ACC112 (cell line): ENCODE results near the gene PIR.

Experiments used
- H2AFZ ChIP-seq: fragments of 200-600 bp; sonication (generic); one replicate; pipeline ENCODE4 v1.6.0; 2017; ENCODE audit warnings: antibody characterized with exemption, low read length; ENCODE audit not compliant: unreplicated experiment
- H3K27ac ChIP-seq: fragments of 200-600 bp; sonication (generic); 2 replicates; pipeline ENCODE4 v1.5.1; 2014; ENCODE audit warnings: low read depth, mild to moderate bottlenecking, antibody characterized with exemption, low read length, moderate library complexity
- H3K27me3 ChIP-seq: fragments of 200-600 bp; sonication (generic); 2 replicates; pipeline ENCODE4 v1.6.1; 2014; ENCODE audit warnings: mild to moderate bottlenecking, antibody characterized with exemption, low read length, moderate library complexity, mixed read lengths; ENCODE audit not compliant: insufficient read depth
- H3K36me3 ChIP-seq: fragments of 200-600 bp; sonication (generic); 2 replicates; pipeline ENCODE4 v1.6.1; 2016; ENCODE audit warnings: mild to moderate bottlenecking, antibody characterized with exemption, low read length, moderate library complexity, mixed read lengths; ENCODE audit not compliant: insufficient read depth
- H3K4me1 ChIP-seq: fragments of 200-600 bp; sonication (generic); one replicate; pipeline ENCODE4 v1.6.1; 2016; ENCODE audit warnings: low read length, mixed read lengths; ENCODE audit not compliant: insufficient read depth, unreplicated experiment, control insufficient read depth
- H3K4me3 ChIP-seq: fragments of 200-600 bp; sonication (generic); 2 replicates; pipeline ENCODE4 v1.5.1; 2014; ENCODE audit warnings: mild to moderate bottlenecking, low read depth, low read length
- H3K79me2 ChIP-seq: fragments of 200-600 bp; sonication (generic); one replicate; pipeline ENCODE4 v1.6.0; 2016; ENCODE audit warnings: low read length; ENCODE audit not compliant: control insufficient read depth, unreplicated experiment, insufficient read depth

PIR gene

DNA sequence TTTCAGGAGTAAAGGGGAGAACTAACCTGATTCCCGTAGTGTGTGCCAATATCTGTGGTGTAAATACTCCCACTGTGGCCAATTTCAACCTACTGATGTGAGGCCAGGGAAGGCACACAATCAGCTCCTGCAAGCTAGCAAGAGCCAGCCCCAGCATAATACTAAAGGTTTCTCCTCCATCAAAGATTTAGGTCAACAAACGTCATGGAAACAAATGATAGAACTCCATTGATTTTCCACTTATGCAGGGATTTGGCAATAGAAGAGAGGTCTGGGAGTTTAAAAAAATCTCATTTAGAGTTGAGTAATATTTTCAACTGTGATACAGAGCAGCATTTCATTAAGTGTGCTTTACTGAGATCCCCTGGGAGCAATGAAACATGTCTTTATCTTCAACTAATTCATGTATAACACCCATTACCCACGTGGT is 93.2 kb downstream of the PIR start:
- H3K27ac ChIP-seq, result no peak overlapping the region
- no peaks in the 10 kb centered on the region for H3K79me2 ChIP-seq
- peaks cover 2% of the 10 kb centered on the region for H3K4me1 ChIP-seq
- no peak overlapping the region for H3K4me3 ChIP-seq
- no peaks in the 10 kb centered on the region for H3K27me3 ChIP-seq
- no peak overlapping the region for H2AFZ ChIP-seq
- no peaks in the 10 kb centered on the region; the same call in 1 of the 2 replicates for H3K36me3 ChIP-seq

DNA sequence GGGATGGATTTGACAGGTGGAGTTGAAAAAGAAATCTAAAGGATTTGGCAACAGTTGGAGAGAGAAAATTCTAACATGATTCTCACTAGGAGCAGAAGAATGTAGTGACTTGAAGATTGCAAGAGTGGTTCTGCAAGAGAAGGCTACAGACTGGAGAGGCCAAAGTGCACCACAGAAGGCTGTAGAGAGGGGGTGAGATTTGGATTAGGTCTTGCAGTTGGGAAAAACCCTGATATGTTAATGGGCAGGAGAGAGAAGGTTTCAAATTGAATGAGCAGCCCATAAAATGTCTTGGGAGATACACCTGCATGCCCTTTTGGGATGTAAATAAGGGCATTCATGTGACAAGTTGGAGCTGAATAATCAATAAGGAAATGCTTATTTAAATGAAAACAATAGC is 94.3 kb downstream of the PIR start:
- no peaks in the 10 kb centered on the region for H3K79me2 ChIP-seq
- no peaks in the 10 kb centered on the region for H3K4me1 ChIP-seq
- no peak overlapping the region for H3K27ac ChIP-seq
- no peaks in the 10 kb centered on the region; the same call in 1 of the 2 replicates for H3K36me3 ChIP-seq
- H3K4me3 ChIP-seq, result no peak overlapping the region
- H2AFZ ChIP-seq, result no peak overlapping the region
- H3K27me3 ChIP-seq, result no peaks in the 10 kb centered on the region

DNA sequence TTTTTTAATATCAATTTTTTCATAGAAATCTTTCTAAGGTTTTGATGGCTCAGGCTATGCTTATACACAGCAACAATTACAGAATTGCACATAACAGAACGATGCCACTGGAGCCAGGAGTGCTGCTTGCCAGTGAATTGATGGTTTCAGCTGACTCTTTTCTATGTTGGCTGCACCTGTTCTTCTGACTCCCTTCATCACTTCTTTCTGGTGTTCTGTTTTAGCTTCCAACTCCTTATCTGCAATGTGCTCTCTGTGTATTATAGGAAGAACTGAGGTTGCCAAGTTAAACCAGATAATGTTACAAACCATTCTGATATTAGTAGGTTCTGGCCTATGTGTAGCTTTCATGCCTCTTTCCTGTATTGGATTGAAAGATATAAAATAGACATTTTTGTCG is 97.3 kb downstream of the PIR start:
- H3K27ac ChIP-seq, result no peak overlapping the region
- H3K79me2 ChIP-seq, result no peaks in the 10 kb centered on the region
- no peaks in the 10 kb centered on the region for H3K4me1 ChIP-seq
- H2AFZ ChIP-seq, result no peak overlapping the region
- no peak overlapping the region for H3K4me3 ChIP-seq
- no peaks in the 10 kb centered on the region; the same call in 1 of the 2 replicates for H3K36me3 ChIP-seq
- H3K27me3 ChIP-seq, result no peaks in the 10 kb centered on the region

DNA sequence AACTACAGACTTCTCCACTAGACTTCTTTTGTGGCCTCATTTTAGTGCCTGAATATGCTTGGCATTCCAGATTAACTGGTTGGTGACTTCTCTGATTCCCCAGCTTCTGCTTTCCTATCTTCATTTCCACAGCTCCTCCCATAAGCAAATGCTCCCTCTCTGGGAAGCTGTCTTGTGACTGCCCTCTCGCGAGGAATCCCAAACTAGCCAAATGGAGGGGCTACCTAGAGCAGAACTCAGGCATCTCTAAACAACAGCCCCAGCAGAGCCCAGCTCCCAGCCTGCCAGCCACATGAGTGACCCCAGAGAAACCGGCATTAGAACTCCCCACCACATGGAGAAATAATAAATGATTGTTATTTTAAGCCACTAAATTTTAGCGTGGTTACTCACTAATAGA is 101.3 kb downstream of the PIR start:
- Histone ChIP-seq H3K27me3 (no peaks in the 10 kb centered on the region), H2AFZ (no peak overlapping the region), H3K36me3 (no peaks in the 10 kb centered on the region), H3K27ac (no peak overlapping the region), H3K4me1 (no peaks in the 10 kb centered on the region), H3K79me2 (no peaks in the 10 kb centered on the region), H3K4me3 (no peak overlapping the region)

DNA sequence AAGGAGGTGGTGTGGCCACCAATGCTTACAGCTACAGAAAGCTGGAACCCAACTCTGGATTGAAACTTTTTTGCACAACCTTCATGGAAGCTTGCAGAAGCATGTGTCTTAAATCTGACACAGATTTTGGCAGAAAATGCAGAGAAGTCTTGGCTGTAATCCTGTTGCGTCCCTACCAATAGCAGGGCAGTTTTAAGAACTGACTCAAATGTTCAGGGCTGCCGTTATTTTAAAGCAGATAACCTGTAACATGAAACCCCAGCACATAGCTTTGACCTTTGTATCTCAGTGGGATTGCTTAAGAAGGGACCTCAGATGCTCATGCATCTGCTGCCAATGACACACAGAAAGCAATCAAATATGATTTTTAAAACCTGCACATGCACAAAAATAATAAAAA is 108.8 kb downstream of the PIR start, which contains the start of gene VEGFD:
Gene VEGFD, minus strand, starts transcription at position 110 of the 400 bp plus-strand sequence. CDS start 467 bp downstream, outside the sequence.
- Histone ChIP-seq H3K79me2 (no peaks in the 10 kb centered on the region), H2AFZ (no peak within 1 kb of the TSS), H3K36me3 (no peaks in the 10 kb centered on the region), H3K27me3 (no peaks in the 10 kb centered on the region), H3K27ac (no peak within 1 kb of the TSS), H3K4me1 (peaks cover 5% of the 10 kb centered on the region), H3K4me3 (no peak within 1 kb of the TSS)

DNA sequence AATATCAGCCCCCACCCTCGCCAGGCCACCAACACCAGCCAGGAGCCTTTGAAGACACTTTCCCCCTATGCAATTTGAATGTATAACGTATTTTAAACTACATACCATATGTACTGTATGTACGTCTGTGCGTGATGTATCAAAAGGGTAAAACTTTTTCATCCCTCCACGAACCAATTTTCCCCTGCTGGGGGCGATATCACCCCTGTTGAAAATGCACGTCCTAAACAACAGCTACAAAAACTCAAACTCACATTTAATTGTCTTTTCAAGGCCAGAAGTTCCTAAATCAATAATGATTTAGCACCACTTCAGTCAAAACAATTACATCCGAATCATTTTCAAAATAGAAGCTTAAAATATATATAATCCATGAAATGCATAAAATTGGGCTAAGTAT is 110.3 kb downstream of the PIR start:
- H3K27ac ChIP-seq, result no peak overlapping the region
- H2AFZ ChIP-seq, result no peak overlapping the region
- H3K79me2 ChIP-seq, result no peaks in the 10 kb centered on the region
- H3K36me3 ChIP-seq, result no peaks in the 10 kb centered on the region
- H3K27me3 ChIP-seq, result no peaks in the 10 kb centered on the region
- H3K4me3 ChIP-seq, result no peak overlapping the region
- H3K4me1 ChIP-seq, result peaks cover 5% of the 10 kb centered on the region

DNA sequence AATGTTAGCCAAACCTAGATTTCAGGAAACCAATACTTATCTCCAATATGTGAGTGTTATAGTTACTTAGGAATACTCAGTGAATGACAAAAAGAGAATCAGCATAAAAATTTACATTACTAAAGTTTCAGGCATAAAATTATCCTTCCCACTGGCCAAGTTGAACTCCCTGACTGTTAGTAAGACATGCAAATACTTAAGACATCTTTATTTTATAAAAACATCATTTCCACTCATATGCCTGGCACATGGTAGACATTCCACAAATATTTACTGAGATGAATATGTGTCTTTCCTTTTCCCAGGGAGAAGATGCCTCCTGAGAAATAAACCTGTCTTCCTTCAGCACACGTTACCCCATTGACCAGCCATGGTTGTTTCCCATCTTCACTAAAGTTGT is 116.2 kb downstream of the PIR start:
- Histone ChIP-seq H3K4me1 (no peaks in the 10 kb centered on the region), H3K4me3 (no peak overlapping the region), H3K27me3 (no peaks in the 10 kb centered on the region), H3K79me2 (no peaks in the 10 kb centered on the region), H3K36me3 (no peaks in the 10 kb centered on the region), H2AFZ (no peak overlapping the region), H3K27ac (no peak overlapping the region)

DNA sequence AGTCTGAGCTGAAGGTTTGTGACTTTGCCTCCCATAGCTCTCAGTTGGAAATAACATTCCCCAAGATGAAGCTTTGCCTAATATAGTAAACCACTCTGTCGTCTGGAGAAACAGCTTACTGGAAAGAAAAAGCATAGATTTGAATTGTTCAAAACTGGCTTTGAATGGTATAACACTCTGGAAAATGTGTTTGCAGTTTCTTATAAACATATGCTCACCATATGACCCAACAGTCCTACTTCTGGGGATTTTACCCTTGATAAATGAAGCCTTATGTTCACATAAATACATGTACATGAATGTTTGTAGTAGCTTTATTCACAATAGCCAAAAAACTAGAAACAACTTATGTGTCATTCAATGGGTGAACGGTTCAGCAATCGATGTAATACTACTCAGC is 119.2 kb downstream of the PIR start:
- Histone ChIP-seq H3K79me2 (no peaks in the 10 kb centered on the region), H2AFZ (no peak overlapping the region), H3K4me3 (no peak overlapping the region), H3K36me3 (no peaks in the 10 kb centered on the region), H3K4me1 (no peaks in the 10 kb centered on the region), H3K27me3 (peaks cover 9% of the 10 kb centered on the region), H3K27ac (no peak overlapping the region)

DNA sequence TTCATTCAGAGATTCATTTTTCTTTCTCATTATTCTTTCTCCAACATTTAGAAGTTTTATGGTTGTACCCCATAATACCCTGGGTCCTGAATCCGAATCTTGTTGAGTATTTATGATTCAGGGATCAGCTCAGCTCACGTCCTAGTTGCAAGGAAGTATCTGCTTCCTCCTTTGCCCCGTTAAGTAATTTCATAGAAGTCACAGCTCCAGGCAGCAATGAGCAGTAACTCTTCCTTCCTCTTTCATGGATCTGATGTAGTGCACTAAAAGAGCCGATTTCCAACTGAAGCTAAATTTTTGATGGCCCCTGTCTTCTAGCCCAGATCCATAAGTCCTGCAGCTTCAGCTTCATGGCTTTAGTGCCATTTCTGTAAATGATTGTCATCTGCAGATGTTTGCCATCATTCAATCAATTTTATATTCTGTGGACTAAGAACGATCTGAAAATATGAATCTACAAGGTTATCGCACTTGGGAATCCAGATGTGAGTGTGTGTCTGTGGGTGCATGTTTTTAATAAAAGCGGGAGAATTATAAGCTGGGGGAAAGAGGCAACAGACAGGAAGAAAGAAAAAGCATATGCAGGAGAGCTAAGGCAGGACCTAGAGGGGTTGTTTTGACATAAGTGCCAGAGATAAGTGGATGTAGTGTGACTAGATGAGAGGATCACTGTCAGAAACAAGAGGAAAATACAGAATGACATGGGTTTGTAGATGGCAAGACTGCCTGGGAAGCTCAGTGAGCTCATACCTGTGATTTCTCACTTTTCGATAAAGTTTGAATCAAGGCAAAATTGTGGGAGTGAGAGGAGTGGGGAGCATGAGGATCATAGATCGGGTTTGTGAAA is 126.4 kb downstream of the PIR start:
- H3K4me1 ChIP-seq, result no peaks in the 10 kb centered on the region

DNA sequence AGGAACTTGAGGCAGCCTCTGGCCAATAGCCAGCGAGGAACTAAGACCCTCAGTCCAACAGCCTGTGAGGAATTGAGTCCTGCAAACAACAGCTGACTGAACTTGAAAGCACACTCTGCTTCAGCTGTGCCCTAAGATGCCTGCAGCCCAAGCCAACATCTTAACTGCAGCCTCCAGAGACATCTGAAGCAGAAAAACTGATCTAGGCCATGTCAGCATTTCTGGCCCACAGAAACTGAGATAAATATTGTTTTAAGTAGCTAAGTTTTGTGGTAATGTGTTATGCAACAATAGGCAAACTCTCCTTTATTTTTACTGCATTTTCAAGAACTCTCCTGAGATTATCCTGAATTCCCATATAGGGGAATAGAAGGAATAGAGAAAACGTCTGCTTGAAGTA is 133.4 kb downstream of the PIR start:
- no peak overlapping the region for H3K27ac ChIP-seq
- H3K79me2 ChIP-seq, result no peaks in the 10 kb centered on the region
- H3K36me3 ChIP-seq, result no peaks in the 10 kb centered on the region
- H3K27me3 ChIP-seq, result peaks cover 7% of the 10 kb centered on the region; the same call in 1 of the 2 replicates
- no peak overlapping the region for H2AFZ ChIP-seq
- no peak overlapping the region for H3K4me3 ChIP-seq
- H3K4me1 ChIP-seq, result no peaks in the 10 kb centered on the region

More for the DNA sequence above, 126.4 kb downstream of the PIR start:
- Histone ChIP-seq H3K27me3 (peaks cover 30% of the 10 kb centered on the region), H2AFZ (no peak overlapping the region), H3K27ac (no peak overlapping the region), H3K36me3 (no peaks in the 10 kb centered on the region), H3K79me2 (no peaks in the 10 kb centered on the region), H3K4me3 (no peak overlapping the region)

DNA sequence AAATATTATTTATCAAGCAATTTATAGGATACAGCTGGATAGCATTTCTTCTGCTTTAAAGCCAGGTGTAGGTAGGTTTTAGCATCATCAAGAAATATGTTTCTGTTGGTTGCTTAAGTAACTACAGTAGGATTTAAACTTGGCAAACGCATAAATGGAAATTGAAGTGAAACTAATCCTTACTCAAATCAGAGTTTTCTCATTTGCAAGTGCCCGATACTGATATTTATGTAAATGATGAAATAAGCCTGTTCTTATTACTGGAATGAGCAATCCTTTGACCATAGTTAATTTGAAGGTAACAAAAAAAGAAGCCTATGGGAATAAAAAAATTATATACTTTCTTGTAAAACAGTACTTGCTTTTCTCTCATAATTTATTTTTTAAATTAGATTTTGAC is 134.6 kb downstream of the PIR start:
- H3K4me1 ChIP-seq, result no peaks in the 10 kb centered on the region
- no peaks in the 10 kb centered on the region for H3K79me2 ChIP-seq
- H3K4me3 ChIP-seq, result no peak overlapping the region
- no peaks in the 10 kb centered on the region for H3K36me3 ChIP-seq
- no peak overlapping the region for H2AFZ ChIP-seq
- H3K27me3 ChIP-seq, result peaks cover 7% of the 10 kb centered on the region; the same call in 1 of the 2 replicates
- H3K27ac ChIP-seq, result no peak overlapping the region
